HepG2 (cell line): ENCODE results near the gene RNF148. TPM values are rescaled to one million over a fixed set of nuclear protein-coding genes. Genes with fewer than 3 reads are reported as not detected.

Source experiments
- ATAC-seq: fragments of 200-7000 bp; cut with Tn5 transposase; 3 replicates; pipeline ENCODE4 v1.9.1; 2020; ENCODE audit warnings: mild to moderate bottlenecking, moderate library complexity
- BruUV-seq: library from RNA; stranded (reverse); fragments of 400-500 nt; replicated peaks from 2 replicates; lab custom pipeline; 2021; lab: Mats Ljungman, UMichigan
- CTCF ChIA-PET: fragments of 300-600 bp; formaldehyde crosslinking; extraction: SDS; loops from one replicate; lab custom pipeline; 2021; ENCODE audit warnings: low total read pairs, inconsistent platforms, low intra/inter-chr PET ratio; lab: Yijun Ruan, JAX
- POLR2A ChIA-PET: fragments of 350-600 bp; sonication (Branson Sonifier 250); formaldehyde crosslinking; loops from one replicate; lab custom pipeline; 2020; ENCODE audit warnings: antibody characterized with exemption, inconsistent platforms; lab: Yijun Ruan, JAX
- DNase-seq: peaks from one replicate; pipeline ENCODE4 v3.0.0-alpha.2; 2015; ENCODE audit warnings: low spot score
- FAIRE-seq: peaks from 3 replicates; lab custom pipeline; 2011; peaks lifted over from hg19 to GRCh38; lab: Jason Lieb, UNC
- H2AFZ ChIP-seq: one replicate; pipeline ENCODE4 v1.6.1; 2011; ENCODE audit warnings: low read length, inconsistent platforms
- H3K27ac ChIP-seq: fragments of 300-600 bp; 3 replicates; pipeline ENCODE4 v1.8.0; 2011; ENCODE audit warnings: mixed run types, mild to moderate bottlenecking, mixed read lengths, low read length, inconsistent platforms; ENCODE audit not compliant: insufficient read depth; ENCODE audit errors: extremely low read length
- H3K27me3 ChIP-seq, 2 experiments: fragments of 200-600 bp in 1 of 2; 2 replicates in 1 of 2; 3 replicates in 1 of 2; pipeline versions ENCODE4 v1.6.0 to v1.8.0; 2011; ENCODE audit warnings: low read length in 2 of 2, mild to moderate bottlenecking in 2 of 2, moderate library complexity in 2 of 2, inconsistent platforms in 1 of 2; ENCODE audit not compliant: insufficient read depth in 2 of 2, control insufficient read depth in 1 of 2
- H3K36me3 ChIP-seq, 2 experiments: fragments of 200-600 bp in 1 of 2; replicated peaks in 1 of 2; 2 replicates in 1 of 2; 3 replicates in 1 of 2; pipeline versions ENCODE4 v1.5.1 to v1.8.0; 2011; ENCODE audit warnings: low read length in 2 of 2, inconsistent platforms in 1 of 2; ENCODE audit not compliant: insufficient read depth in 2 of 2, control insufficient read depth in 1 of 2
- H3K4me1 ChIP-seq: 2 replicates; pipeline ENCODE4 v1.5.1; 2012; ENCODE audit warnings: low read length, inconsistent platforms; ENCODE audit not compliant: insufficient read depth
- H3K4me2 ChIP-seq: 2 replicates; pipeline ENCODE4 v1.6.0; 2011; ENCODE audit warnings: low read depth, low read length, inconsistent platforms
- H3K4me3 ChIP-seq, 3 experiments: fragments of 200-600 bp in 1 of 3; sonication (generic), shearing (Covaris generic) in 1 of 3; replicated peaks in 1 of 3; 2 replicates each; pipeline ENCODE4 v1.5.1; 2011 to 2016; ENCODE audit warnings: low read length in 3 of 3, inconsistent platforms in 2 of 3, low read depth in 2 of 3, mild to moderate bottlenecking in 2 of 3, control low read depth in 1 of 3, mixed read lengths in 1 of 3; ENCODE audit not compliant: insufficient read depth in 1 of 3
- H3K79me2 ChIP-seq: one replicate; pipeline ENCODE4 v1.6.1; 2011; ENCODE audit warnings: low read length, inconsistent platforms; ENCODE audit not compliant: insufficient read depth
- H3K9ac ChIP-seq: 2 replicates; pipeline ENCODE4 v1.6.0; 2011; ENCODE audit warnings: mild to moderate bottlenecking, low read depth, low read length, inconsistent platforms; ENCODE audit not compliant: insufficient read depth
- H3K9me3 ChIP-seq: 2 replicates; pipeline ENCODE4 v1.5.1; 2012; ENCODE audit warnings: mild to moderate bottlenecking, low read length
- H4K20me1 ChIP-seq: 2 replicates; pipeline ENCODE4 v1.6.0; 2011; ENCODE audit warnings: inconsistent platforms, mild to moderate bottlenecking, low read length, moderate library complexity; ENCODE audit not compliant: insufficient read depth
- AGO2 ChIP-seq: fragments of 200-400 bp; formaldehyde crosslinking; optimal IDR thresholded peaks from 2 replicates; pipeline ENCODE3; 2017; ENCODE audit warnings: mild to moderate bottlenecking, low read depth, low read length, moderate library complexity
- CAMTA2 ChIP-seq: sonication (generic); formaldehyde crosslinking; IDR thresholded peaks from 2 replicates; pipeline ENCODE4 v1.4.0; 2020; ENCODE audit warnings: mild to moderate bottlenecking, missing genetic modification reagents, borderline replicate concordance
- HMG20A ChIP-seq: IDR thresholded peaks from 2 replicates; pipeline ENCODE4 v1.6.1; 2016; ENCODE audit warnings: borderline replicate concordance
- HMGA1 ChIP-seq: sonication (generic); formaldehyde crosslinking; conservative IDR thresholded peaks from 2 replicates; pipeline ENCODE4 v1.4.0; 2020; ENCODE audit warnings: missing genetic modification reagents
- KDM6A ChIP-seq: IDR thresholded peaks from 2 replicates; pipeline ENCODE4 v1.6.1; 2016; ENCODE audit warnings: low read depth
- MBD4 ChIP-seq: IDR thresholded peaks from 2 replicates; pipeline ENCODE4 v1.6.1; 2012; ENCODE audit warnings: low read length, inconsistent platforms, borderline replicate concordance
- RBFOX2 ChIP-seq: fragments of 200-400 bp; formaldehyde crosslinking; IDR thresholded peaks from 2 replicates; pipeline ENCODE4 v1.6.1; 2017; ENCODE audit warnings: low read depth, mild to moderate bottlenecking, low read length
- ZBTB34 ChIP-seq: sonication (generic); formaldehyde crosslinking; IDR thresholded peaks from 2 replicates; pipeline ENCODE4 v1.8.0; 2022; ENCODE audit warnings: mild to moderate bottlenecking, missing genetic modification reagents
- ZFP36 ChIP-seq: fragments of 150-350 bp; IDR thresholded peaks from 2 replicates; pipeline ENCODE4 v1.6.1; 2018; ENCODE audit warnings: borderline replicate concordance, low read length, low read depth; ENCODE audit not compliant: partially characterized antibody
- ZNF121 ChIP-seq: sonication (generic); formaldehyde crosslinking; IDR thresholded peaks from 2 replicates; pipeline ENCODE4 v1.5.0; 2020; ENCODE audit warnings: mild to moderate bottlenecking, missing genetic modification reagents
- ZNF207 ChIP-seq: fragments of 450-650 bp; IDR thresholded peaks from 2 replicates; pipeline ENCODE4 v1.6.1; 2016; ENCODE audit warnings: antibody characterized with exemption, borderline replicate concordance
- ZNF232 ChIP-seq: sonication (generic); formaldehyde crosslinking; IDR thresholded peaks from 2 replicates; pipeline ENCODE4 v1.4.0; 2020; ENCODE audit warnings: missing genetic modification reagents, borderline replicate concordance
- ZNF441 ChIP-seq: sonication (generic); formaldehyde crosslinking; IDR thresholded peaks from 2 replicates; pipeline ENCODE4 v1.7.0; 2021; ENCODE audit warnings: missing genetic modification reagents, borderline replicate concordance
- ZNF446 ChIP-seq: sonication (generic); formaldehyde crosslinking; IDR thresholded peaks from 2 replicates; pipeline ENCODE4 v1.5.0; 2020; ENCODE audit warnings: mild to moderate bottlenecking, missing genetic modification reagents
- ZNF589 ChIP-seq: sonication (generic); formaldehyde crosslinking; conservative IDR thresholded peaks from 2 replicates; pipeline ENCODE4 v1.8.0; 2022; ENCODE audit warnings: mild to moderate bottlenecking, moderate library complexity, missing genetic modification reagents
- WGBS: methylation state at CpG from one replicate; pipeline ENCODE4 v1.1.6; 2017; ENCODE audit warnings: low lambda C conversion rate; 5-methylcytosine and 5-hydroxymethylcytosine counted together
- in situ Hi-C: cut with HindIII; loops from 2 replicates; pipeline ENCODE4 v1.10.0; 2017; ENCODE audit warnings: low pct_unique_long_range_greater_than_20kb; ENCODE audit not compliant: extremely low pct_ligation_motif_present
- intact Hi-C: fragments of 100-400 bp; cut with micrococcal nuclease; formaldehyde crosslinking; loops from one replicate; pipeline ENCODE4 v1.10.0; 2022; ENCODE audit not compliant: unreplicated experiment
- polyA plus RNA-seq, 8 experiments: library from polyadenylated mRNA; depleted of rRNA in 3 of 8; stranded (reverse) in 7 of 8; unstranded in 1 of 8; fragments of >200 nt; fragmentation: Illumina TruSeq in 4 of 8; extraction: Trizol in 4 of 8; gene quantifications; 2 replicates each; pipeline versions ENCODE4 v1.2.1 to v1.2.3, GENCODE V29; 2011 to 2016; ENCODE audit warnings: low read depth in 4 of 8, missing spikeins in 1 of 8, mixed read lengths in 1 of 8; ENCODE audit not compliant: insufficient read depth in 1 of 8
- total RNA-seq, 5 experiments: library from RNA; depleted of rRNA; stranded (reverse); fragments of >200 nt; fragmentation: Illumina TruSeq; extraction: Trizol; gene quantifications; 2 replicates each; pipeline ENCODE4 v1.2.3, GENCODE V29; 2016; ENCODE audit warnings: low read depth in 1 of 5
- TF ChIP-seq, protein P1 (sequence below): sonication (generic); formaldehyde crosslinking; IDR thresholded peaks from 2 replicates; pipeline ENCODE4 v1.4.0; 2020; ENCODE audit warnings: missing genetic modification reagents
- TF ChIP-seq, protein P2 (sequence below): IDR thresholded peaks from 2 replicates; pipeline ENCODE4 v1.6.1; 2016; ENCODE audit warnings: low read depth, borderline replicate concordance
- TF ChIP-seq, protein P3 (sequence below): sonication (generic); formaldehyde crosslinking; IDR thresholded peaks from 2 replicates; pipeline ENCODE4 v1.5.1; 2020; ENCODE audit warnings: mild to moderate bottlenecking, missing genetic modification reagents, moderate library complexity
- TF ChIP-seq, protein P4 (sequence below): sonication (generic); formaldehyde crosslinking; IDR thresholded peaks from 2 replicates; pipeline ENCODE4 v1.8.1; 2023; ENCODE audit warnings: missing genetic modification reagents, inconsistent platforms, borderline replicate concordance

The RNF148 gene
- total and polyA plus RNA-seq, 2 of the 13 experiments (the other 11 are each of a cell fraction or from before 2014, with no cell fraction given), result 0.16 to 1.6 TPM

GRCh38 chr7:122750389-122750788 is 47.7 kb upstream of the RNF148 start:
- in situ Hi-C loops (no loop called here), intact Hi-C loops (loop anchor here (5.0 kb wide), 1 partner anchor 137 kb away; the partner anchor contains the start of gene CADPS2)
- H3K36me3 ChIP-seq, result no peaks in the 10 kb centered on the region; a peak in 1 of 5 replicates
- DNase-seq (no peak), ATAC-seq (no peak), FAIRE-seq (no peak)
- peaks cover 4% of the 10 kb centered on the region for H3K79me2 ChIP-seq
- no TSS peak for BruUV-seq
- H3K4me1 ChIP-seq, result peaks cover 41% of the 10 kb centered on the region
- 99% methylated on average over 2 of the region's 2 CpGs for WGBS
- ChIA-PET CTCF (no interaction called here), POLR2A (interaction anchor here (0.5 to 1.3 kb wide), 2 partner anchors 54 to 247 kb away, joined by 3 read pairs; no protein-coding TSS in a partner anchor)
- H3K9me3 ChIP-seq, result no peaks in the 10 kb centered on the region
- H3K4me2 ChIP-seq, result no peak overlapping the region
- no peaks in the 10 kb centered on the region for H3K27me3 ChIP-seq
- H3K27ac ChIP-seq, result no peak overlapping the region
- H3K4me3 ChIP-seq, result no peak overlapping the region
- no peaks in the 10 kb centered on the region for H4K20me1 ChIP-seq
- H2AFZ ChIP-seq, result no peak overlapping the region
- no peak overlapping the region for H3K9ac ChIP-seq
- no peak for TF ChIP-seq ZNF589 (CRISPR knock-in tag)
- TF ChIP-seq HMGA1 (CRISPR knock-in tag), result no peak
- TF ChIP-seq HMG20A, result no peak
- no peak for TF ChIP-seq MBD4
- TF ChIP-seq, protein P1, sequence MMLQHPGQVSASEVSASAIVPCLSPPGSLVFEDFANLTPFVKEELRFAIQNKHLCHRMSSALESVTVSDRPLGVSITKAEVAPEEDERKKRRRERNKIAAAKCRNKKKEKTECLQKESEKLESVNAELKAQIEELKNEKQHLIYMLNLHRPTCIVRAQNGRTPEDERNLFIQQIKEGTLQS, result no peak
- no peak for TF ChIP-seq ZBTB34 (CRISPR knock-in tag)
- no peak for TF ChIP-seq RBFOX2
- no peak for TF ChIP-seq ZNF232 (CRISPR knock-in tag)
- TF ChIP-seq ZNF121 (CRISPR knock-in tag), result no peak
- TF ChIP-seq CAMTA2 (CRISPR knock-in tag), result no peak
- TF ChIP-seq ZNF441 (CRISPR knock-in tag), result no peak
- TF ChIP-seq, protein P2, sequence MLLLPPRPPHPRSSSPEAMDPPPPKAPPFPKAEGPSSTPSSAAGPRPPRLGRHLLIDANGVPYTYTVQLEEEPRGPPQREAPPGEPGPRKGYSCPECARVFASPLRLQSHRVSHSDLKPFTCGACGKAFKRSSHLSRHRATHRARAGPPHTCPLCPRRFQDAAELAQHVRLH (CRISPR knock-in tag), result no peak
- TF ChIP-seq KDM6A, result no peak
- no peak for TF ChIP-seq ZNF207
- TF ChIP-seq ZFP36, result no peak
- TF ChIP-seq, protein P3, sequence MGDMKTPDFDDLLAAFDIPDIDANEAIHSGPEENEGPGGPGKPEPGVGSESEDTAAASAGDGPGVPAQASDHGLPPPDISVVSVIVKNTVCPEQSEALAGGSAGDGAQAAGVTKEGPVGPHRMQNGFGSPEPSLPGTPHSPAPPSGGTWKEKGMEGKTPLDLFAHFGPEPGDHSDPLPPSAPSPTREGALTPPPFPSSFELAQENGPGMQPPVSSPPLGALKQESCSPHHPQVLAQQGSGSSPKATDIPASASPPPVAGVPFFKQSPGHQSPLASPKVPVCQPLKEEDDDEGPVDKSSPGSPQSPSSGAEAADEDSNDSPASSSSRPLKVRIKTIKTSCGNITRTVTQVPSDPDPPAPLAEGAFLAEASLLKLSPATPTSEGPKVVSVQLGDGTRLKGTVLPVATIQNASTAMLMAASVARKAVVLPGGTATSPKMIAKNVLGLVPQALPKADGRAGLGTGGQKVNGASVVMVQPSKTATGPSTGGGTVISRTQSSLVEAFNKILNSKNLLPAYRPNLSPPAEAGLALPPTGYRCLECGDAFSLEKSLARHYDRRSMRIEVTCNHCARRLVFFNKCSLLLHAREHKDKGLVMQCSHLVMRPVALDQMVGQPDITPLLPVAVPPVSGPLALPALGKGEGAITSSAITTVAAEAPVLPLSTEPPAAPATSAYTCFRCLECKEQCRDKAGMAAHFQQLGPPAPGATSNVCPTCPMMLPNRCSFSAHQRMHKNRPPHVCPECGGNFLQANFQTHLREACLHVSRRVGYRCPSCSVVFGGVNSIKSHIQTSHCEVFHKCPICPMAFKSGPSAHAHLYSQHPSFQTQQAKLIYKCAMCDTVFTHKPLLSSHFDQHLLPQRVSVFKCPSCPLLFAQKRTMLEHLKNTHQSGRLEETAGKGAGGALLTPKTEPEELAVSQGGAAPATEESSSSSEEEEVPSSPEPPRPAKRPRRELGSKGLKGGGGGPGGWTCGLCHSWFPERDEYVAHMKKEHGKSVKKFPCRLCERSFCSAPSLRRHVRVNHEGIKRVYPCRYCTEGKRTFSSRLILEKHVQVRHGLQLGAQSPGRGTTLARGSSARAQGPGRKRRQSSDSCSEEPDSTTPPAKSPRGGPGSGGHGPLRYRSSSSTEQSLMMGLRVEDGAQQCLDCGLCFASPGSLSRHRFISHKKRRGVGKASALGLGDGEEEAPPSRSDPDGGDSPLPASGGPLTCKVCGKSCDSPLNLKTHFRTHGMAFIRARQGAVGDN (CRISPR knock-in tag), result no peak
- TF ChIP-seq AGO2, result no peak
- TF ChIP-seq ZNF446 (CRISPR knock-in tag), result no peak
- TF ChIP-seq, protein P4, sequence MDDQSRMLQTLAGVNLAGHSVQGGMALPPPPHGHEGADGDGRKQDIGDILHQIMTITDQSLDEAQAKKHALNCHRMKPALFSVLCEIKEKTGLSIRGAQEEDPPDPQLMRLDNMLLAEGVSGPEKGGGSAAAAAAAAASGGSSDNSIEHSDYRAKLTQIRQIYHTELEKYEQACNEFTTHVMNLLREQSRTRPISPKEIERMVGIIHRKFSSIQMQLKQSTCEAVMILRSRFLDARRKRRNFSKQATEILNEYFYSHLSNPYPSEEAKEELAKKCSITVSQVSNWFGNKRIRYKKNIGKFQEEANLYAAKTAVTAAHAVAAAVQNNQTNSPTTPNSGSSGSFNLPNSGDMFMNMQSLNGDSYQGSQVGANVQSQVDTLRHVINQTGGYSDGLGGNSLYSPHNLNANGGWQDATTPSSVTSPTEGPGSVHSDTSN, result no peak
